DMS 273 (cell line): ENCODE measurements around the gene PKIG.

ENCODE experiments used
- DNase-seq: peaks from one replicate; lab custom pipeline; 2025; ENCODE audit not compliant: unreplicated experiment; lab: John Stamatoyannopoulos, UW

PKIG gene

GRCh38 chr20:44616604-44616964 lies 34.2 kb downstream of the PKIG start:
- no peak for DNase-seq

GRCh38 chr20:44618318-44618731 lies 35.9 kb downstream of the PKIG start:
- DNase-seq: no peak

- DNase-seq: no peak
These were observed 36.9 kb downstream of the PKIG start for GRCh38 chr20:44619294-44619693.

- DNase-seq: no peak
These were observed 37.7 kb downstream of the PKIG start for GRCh38 chr20:44620030-44620429.

GRCh38 chr20:44621325-44621724 lies 38.9 kb downstream of the PKIG start:
- DNase-seq: no peak

GRCh38 chr20:44621939-44622338 lies 39.6 kb downstream of the PKIG start:
- DNase-seq: no peak

- no peak for DNase-seq
These were observed 40.3 kb downstream of the PKIG start for GRCh38 chr20:44622501-44623270.

- DNase-seq: no peak
These were observed 41.8 kb downstream of the PKIG start for GRCh38 chr20:44624152-44624551.

GRCh38 chr20:44624743-44625271 lies 42.4 kb downstream of the PKIG start:
- no peak for DNase-seq

- DNase-seq: no peak
These were observed 43.0 kb downstream of the PKIG start for GRCh38 chr20:44625361-44625760.

- DNase-seq: no peak
These were observed 43.9 kb downstream of the PKIG start for GRCh38 chr20:44626278-44626677.

GRCh38 chr20:44627364-44628010 lies 45.1 kb downstream of the PKIG start:
- DNase-seq: no peak

GRCh38 chr20:44629017-44629385 lies 46.6 kb downstream of the PKIG start:
- DNase-seq: no peak

- no peak for DNase-seq
These were observed 47.2 kb downstream of the PKIG start for GRCh38 chr20:44629542-44629941.

GRCh38 chr20:44630297-44630696 lies 47.9 kb downstream of the PKIG start:
- DNase-seq: no peak

- DNase-seq: peak; percentile 20
These were observed 49.8 kb downstream of the PKIG start for GRCh38 chr20:44632103-44632752.

GRCh38 chr20:44633187-44633810 lies 50.9 kb downstream of the PKIG start:
- DNase-seq: no peak

GRCh38 chr20:44633872-44634600 lies 51.7 kb downstream of the PKIG start:
- no peak for DNase-seq

GRCh38 chr20:44635877-44636276 lies 53.5 kb downstream of the PKIG start:
- no peak for DNase-seq

- DNase-seq: no peak
These were observed 54.7 kb downstream of the PKIG start for GRCh38 chr20:44637042-44637441.
